Measurements from ENCODE around the gene AP2B1. TPM values are rescaled to one million over a fixed set of nuclear protein-coding genes. Genes with fewer than 3 reads are reported as not detected.

AP2B1 gene
- total RNA-seq, 4 donors from 2014 or later, result 35.6 to 217 (median 39.7) TPM

- no peak overlapping the region for H3K4me3 ChIP-seq (ENCODE audit: low read depth, poor library complexity, severe bottlenecking)
- WGBS, 2 donors, result 43 to 59% methylated on average over 7 of the region's 7 CpGs
- intact Hi-C loops (cut with DNase I; ENCODE audit: low total_unique reads), result no loop called here
- no peak for DNase-seq (ENCODE audit: low spot score in 2 of 2)
- TF ChIP-seq POLR2A (IDR thresholded peaks at IDR 0.05), result no peak
- TF ChIP-seq, protein P1, sequence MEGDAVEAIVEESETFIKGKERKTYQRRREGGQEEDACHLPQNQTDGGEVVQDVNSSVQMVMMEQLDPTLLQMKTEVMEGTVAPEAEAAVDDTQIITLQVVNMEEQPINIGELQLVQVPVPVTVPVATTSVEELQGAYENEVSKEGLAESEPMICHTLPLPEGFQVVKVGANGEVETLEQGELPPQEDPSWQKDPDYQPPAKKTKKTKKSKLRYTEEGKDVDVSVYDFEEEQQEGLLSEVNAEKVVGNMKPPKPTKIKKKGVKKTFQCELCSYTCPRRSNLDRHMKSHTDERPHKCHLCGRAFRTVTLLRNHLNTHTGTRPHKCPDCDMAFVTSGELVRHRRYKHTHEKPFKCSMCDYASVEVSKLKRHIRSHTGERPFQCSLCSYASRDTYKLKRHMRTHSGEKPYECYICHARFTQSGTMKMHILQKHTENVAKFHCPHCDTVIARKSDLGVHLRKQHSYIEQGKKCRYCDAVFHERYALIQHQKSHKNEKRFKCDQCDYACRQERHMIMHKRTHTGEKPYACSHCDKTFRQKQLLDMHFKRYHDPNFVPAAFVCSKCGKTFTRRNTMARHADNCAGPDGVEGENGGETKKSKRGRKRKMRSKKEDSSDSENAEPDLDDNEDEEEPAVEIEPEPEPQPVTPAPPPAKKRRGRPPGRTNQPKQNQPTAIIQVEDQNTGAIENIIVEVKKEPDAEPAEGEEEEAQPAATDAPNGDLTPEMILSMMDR (IDR thresholded peaks at IDR 0.05), result no peak
Observed at GRCh38 chr17:35743626-35744328, 156.7 kb downstream of the AP2B1 start.

DNA sequence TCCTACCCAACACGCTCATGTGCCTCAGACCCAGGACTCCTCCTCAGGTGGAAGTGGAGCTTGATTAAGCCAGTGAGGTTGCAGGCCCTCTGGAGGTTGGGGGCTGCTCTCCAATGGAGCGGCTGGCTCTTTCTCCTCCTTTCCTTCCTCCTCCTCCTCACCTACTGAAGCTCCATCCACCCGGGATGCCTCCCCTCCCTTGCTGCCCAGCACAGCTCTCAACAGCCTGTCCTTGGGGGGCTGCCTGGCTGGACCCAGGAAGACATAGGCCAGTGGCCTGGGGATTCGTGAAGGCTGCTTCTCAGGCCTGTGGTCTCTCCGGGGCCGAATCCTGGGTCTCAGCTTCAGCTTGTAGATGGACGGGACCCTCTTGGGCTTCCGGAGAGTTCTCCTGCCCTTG, 157.7 kb downstream of the AP2B1 start:
- DNase-seq (ENCODE audit: low spot score in 2 of 2), result no peak
- no peak for TF ChIP-seq POLR2A (IDR thresholded peaks at IDR 0.05)
- TF ChIP-seq, protein P1 (IDR thresholded peaks at IDR 0.05), result no peak
- no peak overlapping the region for H3K4me3 ChIP-seq (ENCODE audit: low read depth, poor library complexity, severe bottlenecking)
- intact Hi-C loops (cut with DNase I; ENCODE audit: low total_unique reads), result loop anchor here (5.0 kb wide), 1 partner anchor 133 kb away; no protein-coding TSS in a partner anchor
- WGBS, 2 donors, result 78% methylated on average over 8 of the region's 8 CpGs

GRCh38 chr17:35745246-35745645, 158.1 kb downstream of the AP2B1 start:
- H3K4me3 ChIP-seq (ENCODE audit: low read depth, poor library complexity, severe bottlenecking), result no peak overlapping the region
- no peak for TF ChIP-seq POLR2A (IDR thresholded peaks at IDR 0.05)
- TF ChIP-seq, protein P1 (IDR thresholded peaks at IDR 0.05), result no peak
- no peak for DNase-seq (ENCODE audit: low spot score in 2 of 2)
- intact Hi-C loops (cut with DNase I; ENCODE audit: low total_unique reads), result loop anchor here (5.0 kb wide), 1 partner anchor 133 kb away; no protein-coding TSS in a partner anchor
- WGBS, 2 donors, result 94 to 95% methylated on average over 6 to 7 of the region's 7 CpGs

DNA sequence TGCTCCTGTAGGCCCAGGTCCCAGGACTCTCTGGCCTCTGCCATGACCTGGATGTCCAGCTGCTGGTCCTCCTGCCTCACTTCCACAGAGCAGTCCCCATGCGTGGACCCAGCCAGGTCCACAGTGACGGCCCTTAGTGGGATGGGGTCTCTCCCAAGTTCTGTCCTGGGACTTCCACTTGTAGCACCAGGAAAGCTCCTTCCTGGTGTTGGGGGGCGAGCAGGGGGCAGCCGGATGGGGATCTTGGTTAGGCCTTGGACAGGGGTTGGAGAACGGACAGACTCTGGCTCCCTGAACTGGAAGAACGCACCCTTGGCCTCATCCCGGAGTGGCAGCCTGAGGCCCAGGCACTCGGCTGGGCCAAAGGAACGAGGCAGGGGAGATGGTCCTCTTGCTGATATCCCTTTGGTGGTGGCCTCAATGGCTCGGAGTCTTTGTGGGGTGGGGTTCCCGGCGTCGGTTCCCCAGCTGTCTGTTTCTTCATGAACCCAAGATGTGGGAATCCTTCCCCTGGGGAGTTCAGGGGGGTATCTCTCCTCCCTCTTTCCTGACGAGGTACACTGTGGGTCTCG, 158.7 kb downstream of the AP2B1 start:
- no peak overlapping the region for H3K4me3 ChIP-seq (ENCODE audit: low read depth, poor library complexity, severe bottlenecking)
- 82 to 86% methylated on average over 12 of the region's 15 CpGs for WGBS, 2 donors
- no peak for TF ChIP-seq POLR2A (IDR thresholded peaks at IDR 0.05)
- TF ChIP-seq, protein P1 (IDR thresholded peaks at IDR 0.05), result no peak
- intact Hi-C loops (cut with DNase I; ENCODE audit: low total_unique reads), result loop anchor here (5.0 kb wide), 1 partner anchor 134 kb away; no protein-coding TSS in a partner anchor
- DNase-seq (ENCODE audit: low spot score in 2 of 2), result no peak

DNA sequence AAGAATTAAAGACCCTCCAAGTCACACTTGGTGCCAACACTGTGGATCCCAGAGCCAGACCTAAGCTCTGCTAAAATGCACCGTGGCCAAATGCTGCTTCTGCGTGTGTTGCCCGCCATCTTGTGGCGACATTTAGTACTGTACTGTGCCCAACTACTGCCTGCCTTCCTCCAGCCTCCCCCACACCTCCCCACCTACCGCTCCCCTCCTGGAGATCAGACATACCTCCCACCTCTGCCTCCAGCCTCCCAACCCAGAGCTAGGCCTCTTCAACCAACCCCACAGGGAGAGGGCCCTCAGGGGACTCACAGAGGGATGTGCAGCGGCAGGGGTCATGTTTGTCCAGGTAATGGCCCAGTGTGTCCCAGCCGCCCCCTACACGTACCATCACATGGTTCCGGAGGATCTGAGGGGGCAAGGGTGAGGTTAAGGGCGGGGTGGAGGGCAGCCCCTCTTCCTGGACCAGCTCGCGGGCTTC, 160.5 kb downstream of the AP2B1 start:
- intact Hi-C loops (cut with DNase I; ENCODE audit: low total_unique reads), result loop anchor here (5.0 kb wide), 1 partner anchor 135 kb away; no protein-coding TSS in a partner anchor

More for the DNA sequence above, 160.5 kb downstream of the AP2B1 start:
- no peak overlapping the region for H3K4me3 ChIP-seq (ENCODE audit: low read depth, poor library complexity, severe bottlenecking)
- 33% methylated on average over 12 of the region's 12 CpGs for WGBS, 2 donors
- DNase-seq (ENCODE audit: low spot score in 2 of 2), result peak; percentile 69 to 94
- TF ChIP-seq, protein P1 (IDR thresholded peaks at IDR 0.05), result peak in 1 of 3 donors; percentile 73
- TF ChIP-seq POLR2A (IDR thresholded peaks at IDR 0.05), result no peak

Data from lower leg skin (tissue), 4 donors.